H1 (cell line): Measurements from ENCODE around the gene WDR37. TPM values are rescaled to one million over a fixed set of nuclear protein-coding genes. Genes with fewer than 3 reads are reported as not detected.

ENCODE experiments used
- CTCF ChIA-PET: fragments of 300-600 bp; sonication (Branson Sonifier 250); formaldehyde crosslinking; loops from one replicate; lab custom pipeline; 2021; ENCODE audit not compliant: partially characterized antibody; lab: Charles Lee
- POLR2A ChIA-PET: fragments of 300-600 bp; sonication (Branson Sonifier 250); formaldehyde crosslinking; loops from one replicate; lab custom pipeline; 2021; ENCODE audit warnings: inconsistent platforms; ENCODE audit not compliant: partially characterized antibody; lab: Charles Lee
- DNase-seq, 2 experiments: peaks; one replicate each; pipeline versions ENCODE4 v3.0.0 to v3.0.0-alpha.2; 2010 to 2022; ENCODE audit warnings: low spot score in 2 of 2, low read depth in 1 of 2, mixed read lengths in 1 of 2
- FAIRE-seq: peaks from 2 replicates; lab custom pipeline; 2011; peaks lifted over from hg19 to GRCh38; lab: Jason Lieb, UNC
- H2AFZ ChIP-seq: 2 replicates; pipeline ENCODE4 v1.8.1; 2012; ENCODE audit warnings: low read length, inconsistent platforms
- H2AK5ac ChIP-seq: 2 replicates; pipeline ENCODE4 v1.6.1; 2013; ENCODE audit warnings: low read depth, low read length
- H2BK120ac ChIP-seq: replicated peaks from 2 replicates; pipeline ENCODE3; 2013; ENCODE audit warnings: low read depth, low read length, inconsistent platforms
- H2BK12ac ChIP-seq: 2 replicates; pipeline ENCODE4 v1.6.1; 2013; ENCODE audit warnings: low read depth, low read length
- H2BK15ac ChIP-seq: 2 replicates; pipeline ENCODE4 v1.6.1; 2013; ENCODE audit warnings: low read length
- H2BK20ac ChIP-seq: 2 replicates; pipeline ENCODE4 v1.6.1; 2013; ENCODE audit warnings: low read length
- H2BK5ac ChIP-seq: 2 replicates; pipeline ENCODE4 v1.6.1; 2013; ENCODE audit warnings: low read depth, low read length
- H3K14ac ChIP-seq: 2 replicates; pipeline ENCODE4 v1.6.1; 2013; ENCODE audit warnings: inconsistent platforms; ENCODE audit not compliant: insufficient read length
- H3K18ac ChIP-seq: 2 replicates; pipeline ENCODE4 v1.6.1; 2013; ENCODE audit warnings: low read length; ENCODE audit errors: extremely low read depth
- H3K23ac ChIP-seq: 2 replicates; pipeline ENCODE4 v1.6.1; 2013; ENCODE audit warnings: inconsistent platforms; ENCODE audit not compliant: insufficient read length
- H3K23me2 ChIP-seq: 2 replicates; pipeline ENCODE4 v1.6.1; 2013; ENCODE audit warnings: low read depth, low read length
- H3K27ac ChIP-seq: 2 replicates; pipeline ENCODE4 v1.6.1; 2011; ENCODE audit warnings: low read depth, low read length, inconsistent platforms
- H3K27me3 ChIP-seq, 4 experiments: replicated peaks in 1 of 4; 1 replicate in 1 of 4; 2 replicates in 3 of 4; pipeline versions ENCODE4 v1.6.1 to v1.8.1; 2011 to 2013; ENCODE audit warnings: low read length in 3 of 4, mild to moderate bottlenecking in 3 of 4, inconsistent platforms in 2 of 4, mixed read lengths in 2 of 4, moderate library complexity in 1 of 4; ENCODE audit not compliant: control insufficient read depth in 3 of 4, insufficient read depth in 3 of 4; ENCODE audit errors: extremely low read depth in 1 of 4
- H3K36me3 ChIP-seq, 4 experiments: 2 replicates each; pipeline versions ENCODE4 v1.6.1 to v1.8.1; 2011 to 2013; ENCODE audit warnings: mild to moderate bottlenecking in 4 of 4, low read length in 3 of 4, moderate library complexity in 2 of 4, control low read depth in 1 of 4, inconsistent platforms in 1 of 4; ENCODE audit not compliant: insufficient read depth in 4 of 4, control insufficient read depth in 2 of 4
- H3K4ac ChIP-seq: replicated peaks from 2 replicates; pipeline ENCODE3; 2013; ENCODE audit warnings: low read length, low read depth, mixed read lengths, inconsistent platforms; ENCODE audit not compliant: insufficient read length
- H3K4me1 ChIP-seq, 4 experiments: replicated peaks in 1 of 4; 1 replicate in 1 of 4; 2 replicates in 3 of 4; pipeline versions ENCODE4 v1.6.1 to v1.8.1; 2011 to 2013; ENCODE audit warnings: low read length in 3 of 4, inconsistent platforms in 2 of 4, mixed read lengths in 1 of 4; ENCODE audit not compliant: insufficient read depth in 4 of 4, control insufficient read depth in 3 of 4
- H3K4me2 ChIP-seq, 2 experiments: 2 replicates each; pipeline versions ENCODE4 v1.6.1 to v1.8.1; 2011 to 2013; ENCODE audit warnings: low read depth in 2 of 2, low read length in 2 of 2, control low read depth in 1 of 2, inconsistent platforms in 1 of 2, mild to moderate bottlenecking in 1 of 2; ENCODE audit not compliant: insufficient read depth in 1 of 2
- H3K4me3 ChIP-seq, 4 experiments: fragments of 200-600, 300-600 bp in 1 of 4; sonication (generic), shearing (Covaris generic), sonication (Bioruptor Twin) in 1 of 4; 2 replicates each; pipeline versions ENCODE4 v1.5.1 to v1.8.1; 2011 to 2016; ENCODE audit warnings: low read length in 4 of 4, low read depth in 3 of 4, control low read depth in 2 of 4, inconsistent platforms in 2 of 4, mild to moderate bottlenecking in 2 of 4, mixed read lengths in 1 of 4, moderate library complexity in 1 of 4; ENCODE audit not compliant: insufficient read depth in 2 of 4; ENCODE audit errors: extremely low read depth in 1 of 4
- H3K56ac ChIP-seq: replicated peaks from 2 replicates; pipeline ENCODE3; 2013; ENCODE audit warnings: low read depth, mild to moderate bottlenecking, mixed read lengths, low read length, inconsistent platforms; ENCODE audit not compliant: insufficient read length
- H3K79me1 ChIP-seq: 2 replicates; pipeline ENCODE4 v1.6.1; 2013; ENCODE audit warnings: low read depth, low read length, control low read depth
- H3K79me2 ChIP-seq, 2 experiments: 2 replicates each; pipeline versions ENCODE4 v1.6.1 to v1.8.1; 2012 to 2013; ENCODE audit warnings: low read length in 2 of 2, mild to moderate bottlenecking in 2 of 2, inconsistent platforms in 1 of 2; ENCODE audit not compliant: insufficient read depth in 2 of 2, control insufficient read depth in 1 of 2
- H3K9ac ChIP-seq, 4 experiments: replicated peaks in 1 of 4; 1 replicate in 1 of 4; 2 replicates in 3 of 4; pipeline versions ENCODE4 v1.6.1 to v1.8.1; 2011 to 2013; ENCODE audit warnings: low read depth in 3 of 4, low read length in 3 of 4, control low read depth in 2 of 4, mild to moderate bottlenecking in 2 of 4, moderate library complexity in 2 of 4, inconsistent platforms in 1 of 4; ENCODE audit errors: extremely low read depth in 1 of 4
- H3K9me3 ChIP-seq, 2 experiments: 2 replicates each; pipeline versions ENCODE4 v1.6.1 to v1.8.1; 2012 to 2013; ENCODE audit warnings: mild to moderate bottlenecking in 2 of 2, moderate library complexity in 2 of 2, control low read depth in 1 of 2, inconsistent platforms in 1 of 2, low read depth in 1 of 2, low read length in 1 of 2, mixed read lengths in 1 of 2; ENCODE audit not compliant: insufficient read depth in 2 of 2
- H4K20me1 ChIP-seq, 2 experiments: replicated peaks in 1 of 2; 2 replicates each; pipeline versions ENCODE3 to v1.8.1; 2011 to 2013; ENCODE audit warnings: inconsistent platforms in 2 of 2, low read length in 2 of 2, mild to moderate bottlenecking in 1 of 2; ENCODE audit not compliant: insufficient read depth in 2 of 2, control insufficient read depth in 1 of 2
- H4K5ac ChIP-seq: 2 replicates; pipeline ENCODE4 v1.6.1; 2013; ENCODE audit warnings: low read length, low read depth, mixed read lengths, inconsistent platforms; ENCODE audit not compliant: insufficient read length
- H4K8ac ChIP-seq: 2 replicates; pipeline ENCODE4 v1.8.0; 2013; ENCODE audit warnings: mild to moderate bottlenecking, moderate library complexity, low read length, inconsistent platforms; ENCODE audit not compliant: insufficient read depth; ENCODE audit errors: extremely low read depth
- H4K91ac ChIP-seq: replicated peaks from 2 replicates; pipeline ENCODE3; 2013; ENCODE audit warnings: low read length, mixed read lengths, inconsistent platforms; ENCODE audit not compliant: insufficient read length
- NANOG ChIP-seq: IDR thresholded peaks from 2 replicates; pipeline ENCODE4 v1.6.1; 2011; ENCODE audit warnings: low read length, low read depth, mild to moderate bottlenecking, inconsistent platforms; ENCODE audit not compliant: insufficient read depth, poor library complexity, severe bottlenecking
- POU5F1 ChIP-seq: IDR thresholded peaks from 2 replicates; pipeline ENCODE4 v1.6.1; 2011; ENCODE audit warnings: low read depth, mild to moderate bottlenecking, low read length, moderate library complexity
- SP4 ChIP-seq: IDR thresholded peaks from 2 replicates; pipeline ENCODE4 v1.6.1; 2012; ENCODE audit warnings: low read length, inconsistent platforms
- WGBS, 2 experiments: shearing (Covaris generic) in 1 of 2; methylation state at CpG; one replicate each; pipeline versions ENCODE4 v1.1.6 to v1.1.7; 2013 to 2015; ENCODE audit warnings: low lambda C conversion rate in 2 of 2, mixed read lengths in 2 of 2, inconsistent platforms in 1 of 2, low coverage in 1 of 2, missing lambda C conversion rate in 1 of 2; ENCODE audit not compliant: insufficient replicate concordance in 2 of 2, insufficient coverage in 1 of 2, insufficient read length in 1 of 2; ENCODE audit errors: extremely low coverage in 1 of 2, missing lambda C conversion rate in 1 of 2; 5-methylcytosine and 5-hydroxymethylcytosine counted together
- polyA plus RNA-seq, 7 experiments: library from polyadenylated mRNA; depleted of rRNA in 3 of 7; stranded (reverse) in 5 of 7; unstranded in 2 of 7; fragments of >200 nt in 5 of 7; fragments of 200-250 nt in 2 of 7; gene quantifications; 1 replicate in 5 of 7; 2 replicates in 1 of 7; 4 replicates in 1 of 7; pipeline versions ENCODE4 v1.2.1 to v1.2.3, GENCODE V29; 2011 to 2013; ENCODE audit warnings: missing spikeins in 2 of 7, mixed read lengths in 2 of 7
- total RNA-seq: library from RNA; stranded (reverse); fragmentation: NEBNext Ultra II Directional; extraction: Animal tissue kit (Norgen Biotek cat#: 25700); gene quantifications from 2 replicates; pipeline ENCODE4 v1.2.1, GENCODE V29; 2021

The WDR37 gene
- total and polyA plus RNA-seq, 2 of the 8 experiments (the other 6 are each of a cell fraction or from before 2014, with no cell fraction given): 9.6 to 12.0 TPM

GRCh38 chr10:1153805-1154351, 97.7 kb downstream of the WDR37 start:
- Histone ChIP-seq H2AK5ac (no peak overlapping the region), H3K4me1 (no peaks in the 10 kb centered on the region; a peak in 1 of 7 replicates), H3K23ac (no peak overlapping the region), H2BK12ac (no peak overlapping the region), H3K36me3 (no peaks in the 10 kb centered on the region), H3K4me3 (no peak overlapping the region), H2BK15ac (no peak overlapping the region), H3K79me2 (no peaks in the 10 kb centered on the region), H4K8ac (no peak overlapping the region), H2BK20ac (no peak overlapping the region), H3K4ac (no peak overlapping the region), H3K79me1 (no peaks in the 10 kb centered on the region), H4K5ac (no peak overlapping the region), H3K56ac (no peak overlapping the region), H3K23me2 (no peaks in the 10 kb centered on the region), H2AFZ (0 out of 2 replicates have a peak overlapping the region, but pooled peaks have one; percentile 19), H3K14ac (no peak overlapping the region), H3K18ac (no peak overlapping the region), H4K20me1 (peaks cover 0 to 4% of the 10 kb centered on the region in 2 experiments), H2BK5ac (no peak overlapping the region), H3K9me3 (no peaks in the 10 kb centered on the region), H3K4me2 (no peak overlapping the region), H3K9ac (no peak overlapping the region), H3K27me3 (peaks cover 0 to 2% (median 0%) of the 10 kb centered on the region in 4 experiments; a peak in 2 of 7 replicates), H3K27ac (no peak overlapping the region), H4K91ac (no peak overlapping the region), H2BK120ac (no peak overlapping the region)
- peak in 1 of 2 experiments; percentile 47 for DNase-seq
- TF ChIP-seq NANOG (no peak), SP4 (no peak), POU5F1 (no peak)
- CTCF ChIA-PET: interaction anchor here (0.8 to 1.4 kb wide), 4 partner anchors 15 to 44 kb away, joined by 3 to 4 read pairs (median 3); no protein-coding TSS in a partner anchor
- WGBS, 2 experiments: 74% methylated on average over 20 of the region's 20 CpGs; no CpG with 5 or more reads in 1 of the 2 experiments
- POLR2A ChIA-PET: interaction anchor here (1.2 kb wide), 1 partner anchor 44 kb away, joined by 3 read pairs; no protein-coding TSS in a partner anchor
- FAIRE-seq: no peak
